Stimulated activated CD4-positive, alpha-beta T cell treated with anti-CD3 and anti-CD28 coated beads, Interleukin-12 subunit alpha, Interleukin-12 subunit beta, amount 100 ng/mL, for 48 hours (primary cell): ENCODE data around the gene BMPR2.
A peak's percentile ranks its signal among the peaks of the same experiment; 100 is the strongest.

Source experiments
- DNase-seq, 3 donors: peaks; one replicate each; pipeline ENCODE4 v3.0.0-alpha.2; 2020; ENCODE audit warnings: low read depth in 2 of 3, low spot score in 1 of 3

BMPR2 gene

DNA sequence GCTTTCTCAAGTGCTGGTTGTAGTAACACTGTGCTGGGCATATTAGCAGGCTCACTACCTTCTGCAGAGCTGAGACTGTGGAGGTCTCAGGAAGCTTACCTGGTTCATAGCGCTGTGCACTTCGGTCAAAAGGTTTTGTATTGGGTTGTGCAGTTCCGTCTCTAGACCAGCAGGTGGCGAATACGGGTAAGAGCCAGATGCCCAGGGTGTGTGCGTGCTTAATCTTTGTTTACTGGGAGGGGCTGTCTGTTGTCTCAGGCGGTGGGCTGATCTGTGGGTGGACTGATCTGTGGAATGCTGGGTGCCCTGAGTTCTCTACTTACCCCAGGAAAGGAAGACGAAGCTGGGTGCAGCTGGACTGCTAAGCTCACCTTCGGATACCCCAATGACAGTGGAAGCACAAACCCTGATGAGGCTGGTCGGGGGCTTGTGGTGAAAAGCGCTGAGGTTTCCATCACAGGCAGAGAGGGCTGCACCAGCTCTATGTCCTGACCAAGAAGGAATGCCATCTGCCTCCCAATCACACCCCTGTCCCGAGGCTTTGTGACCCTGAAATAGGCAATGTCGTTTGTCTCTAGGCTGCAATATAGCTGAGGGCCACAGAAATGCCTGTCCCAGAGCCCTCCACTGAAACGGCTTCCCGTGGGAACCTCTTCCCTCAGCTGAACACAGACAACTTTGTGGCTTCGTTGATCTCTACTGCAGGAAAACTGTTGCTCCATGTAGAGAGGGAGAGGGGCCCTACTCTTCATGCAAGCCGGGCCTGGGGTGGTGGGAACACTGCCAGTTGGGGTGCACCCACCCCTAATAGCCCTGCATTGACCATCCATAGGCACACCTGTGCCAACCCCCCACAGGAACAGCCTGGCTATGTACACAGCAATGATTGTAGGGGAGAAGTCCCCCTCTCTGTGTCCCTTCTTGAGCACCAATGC is 212.8 kb downstream of the BMPR2 start:
- DNase-seq = peak; percentile 43 to 68 (median 45)

DNA sequence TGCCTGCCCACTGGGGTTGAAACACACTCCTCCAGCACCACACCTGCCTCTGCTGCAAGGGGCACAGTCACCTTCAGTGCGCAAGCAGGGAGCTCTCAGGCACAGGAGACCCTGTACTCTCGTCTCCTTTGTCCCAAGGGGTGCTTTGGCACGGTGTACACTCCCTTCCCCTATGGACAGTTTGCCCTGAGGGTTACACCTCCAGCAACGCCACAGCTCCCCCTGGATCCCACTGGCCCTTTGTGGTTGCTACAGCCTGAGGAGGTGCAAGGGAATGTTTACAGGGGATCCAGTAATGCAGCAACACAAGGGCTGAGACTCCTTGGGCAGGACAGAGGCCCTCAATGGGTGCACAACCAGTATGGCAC is 213.4 kb downstream of the BMPR2 start:
- DNase-seq = no peak

DNA sequence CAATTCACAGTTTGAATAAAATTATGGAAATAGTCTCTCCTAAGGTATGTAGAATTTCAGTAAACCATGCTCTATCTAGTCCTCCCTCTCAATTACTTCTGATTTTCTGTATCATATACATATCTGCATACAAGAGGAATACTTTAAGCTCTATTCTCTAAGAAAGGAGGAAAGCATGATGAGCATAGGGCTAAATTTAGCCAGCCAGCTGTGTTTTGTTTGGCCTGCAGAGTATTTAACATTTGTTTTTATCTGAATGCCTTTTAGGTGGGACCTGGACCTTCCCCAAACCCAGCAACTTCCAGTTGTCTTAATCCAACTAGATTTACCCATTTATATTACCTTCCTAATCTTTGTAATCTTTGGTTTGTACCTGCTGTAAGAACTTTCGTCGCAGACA is 216.4 kb downstream of the BMPR2 start:
- DNase-seq = no peak

DNA sequence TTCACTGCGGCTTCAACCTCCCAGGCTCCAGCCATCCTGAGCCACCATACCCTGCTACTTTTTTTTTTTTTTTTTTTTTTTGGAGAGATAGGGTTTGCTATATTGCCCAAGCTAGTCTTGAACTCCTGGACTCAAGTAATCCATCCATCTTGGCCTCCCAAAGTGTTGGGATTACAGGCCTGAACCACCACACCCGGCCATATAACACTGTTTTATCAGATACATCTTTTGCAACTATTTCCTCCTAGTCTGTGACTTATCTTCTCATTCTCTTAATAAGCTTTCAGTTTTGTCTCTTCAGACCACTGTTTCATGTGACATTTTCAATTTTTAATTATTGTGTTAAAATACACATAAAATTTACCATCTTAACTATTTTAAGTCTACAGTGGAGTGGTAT is 223.0 kb downstream of the BMPR2 start:
- DNase-seq = no peak

DNA sequence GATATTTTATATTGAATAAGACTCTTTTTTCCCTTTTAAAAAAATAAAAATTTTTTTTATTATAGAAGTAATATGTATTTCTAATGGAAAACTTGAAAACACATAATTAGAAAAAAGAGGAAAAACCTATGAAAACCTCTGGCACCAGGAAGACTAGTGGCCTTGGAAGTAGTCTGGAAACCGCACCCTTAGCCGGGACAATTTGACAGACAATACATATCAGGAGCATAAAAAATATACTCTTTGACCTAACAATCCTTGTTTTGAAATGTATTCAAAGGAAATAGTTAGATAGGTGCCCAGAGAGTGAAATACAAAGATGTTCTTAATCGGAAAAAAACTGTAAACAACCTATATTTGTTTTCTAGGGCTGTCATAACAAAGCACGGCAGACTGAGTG is 223.8 kb downstream of the BMPR2 start:
- DNase-seq = no peak

DNA sequence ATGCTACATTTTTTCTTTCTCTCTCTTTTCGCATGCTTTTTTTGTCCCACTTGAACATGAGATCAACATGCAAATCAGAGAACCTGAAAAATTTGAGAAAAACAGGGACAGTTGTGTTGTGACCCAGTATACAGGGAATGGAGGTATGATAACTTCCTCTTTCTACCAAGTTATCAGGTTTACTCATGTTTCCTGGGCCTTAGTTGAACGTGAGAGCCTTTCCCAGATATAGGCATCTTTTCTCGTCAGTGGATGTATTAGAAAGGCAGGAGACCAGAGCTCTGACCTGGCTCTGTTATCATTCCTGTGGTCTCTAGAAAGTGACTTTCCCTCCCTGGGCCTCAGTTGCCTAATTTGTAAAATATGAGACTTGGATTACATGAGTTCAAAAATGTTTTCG is 228.6 kb downstream of the BMPR2 start:
- no peak for DNase-seq

DNA sequence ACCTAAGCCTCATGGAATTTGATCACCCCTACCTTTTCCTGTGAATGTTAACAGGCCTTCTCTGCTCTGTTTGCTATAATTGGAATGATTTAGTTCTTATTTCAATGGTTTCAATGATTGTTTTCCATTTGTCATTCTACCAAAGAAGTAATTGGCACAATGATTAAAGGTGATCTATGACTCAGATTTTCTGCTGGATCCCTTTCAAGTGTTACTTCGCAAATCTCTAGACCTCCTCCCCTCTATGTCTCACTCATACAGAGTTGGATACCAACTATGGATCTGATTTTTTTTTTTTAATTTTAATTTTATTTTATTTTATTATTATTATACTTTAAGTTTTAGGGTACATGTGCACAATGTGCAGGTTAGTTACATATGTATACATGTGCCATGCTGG is 229.0 kb downstream of the BMPR2 start:
- DNase-seq = no peak

DNA sequence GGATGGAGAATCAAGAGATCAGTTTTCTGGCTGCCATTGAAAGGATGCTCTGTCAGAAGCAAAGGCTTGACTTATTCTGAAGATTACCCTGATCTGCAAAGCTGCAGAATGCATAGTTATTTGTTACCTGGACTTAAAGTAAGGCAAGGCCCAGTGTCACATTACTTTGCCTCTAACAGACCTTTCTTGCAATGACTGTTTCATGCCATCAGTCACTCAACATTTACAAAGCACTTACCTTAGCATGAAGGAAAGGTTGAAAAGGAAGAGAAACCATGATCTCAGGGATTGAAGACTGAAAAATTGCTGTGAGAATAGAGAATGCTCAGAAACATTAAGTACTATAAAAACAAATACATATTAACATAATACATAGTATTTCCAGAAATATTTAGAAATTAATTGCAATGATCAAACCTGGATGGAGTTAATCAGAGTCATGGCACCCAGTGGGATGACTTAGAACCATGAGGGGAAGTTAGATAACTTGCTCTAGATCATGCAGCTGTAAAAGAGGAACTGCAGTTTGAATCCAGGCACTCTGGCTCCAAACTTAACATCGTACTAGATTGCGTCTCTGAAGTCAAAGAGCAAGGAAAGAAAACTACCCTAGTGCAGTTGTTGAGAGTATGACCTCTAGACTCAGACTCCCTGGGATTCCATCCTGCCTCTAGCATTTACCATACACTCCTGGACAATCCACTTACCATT is 232.2 kb downstream of the BMPR2 start:
- DNase-seq = no peak

DNA sequence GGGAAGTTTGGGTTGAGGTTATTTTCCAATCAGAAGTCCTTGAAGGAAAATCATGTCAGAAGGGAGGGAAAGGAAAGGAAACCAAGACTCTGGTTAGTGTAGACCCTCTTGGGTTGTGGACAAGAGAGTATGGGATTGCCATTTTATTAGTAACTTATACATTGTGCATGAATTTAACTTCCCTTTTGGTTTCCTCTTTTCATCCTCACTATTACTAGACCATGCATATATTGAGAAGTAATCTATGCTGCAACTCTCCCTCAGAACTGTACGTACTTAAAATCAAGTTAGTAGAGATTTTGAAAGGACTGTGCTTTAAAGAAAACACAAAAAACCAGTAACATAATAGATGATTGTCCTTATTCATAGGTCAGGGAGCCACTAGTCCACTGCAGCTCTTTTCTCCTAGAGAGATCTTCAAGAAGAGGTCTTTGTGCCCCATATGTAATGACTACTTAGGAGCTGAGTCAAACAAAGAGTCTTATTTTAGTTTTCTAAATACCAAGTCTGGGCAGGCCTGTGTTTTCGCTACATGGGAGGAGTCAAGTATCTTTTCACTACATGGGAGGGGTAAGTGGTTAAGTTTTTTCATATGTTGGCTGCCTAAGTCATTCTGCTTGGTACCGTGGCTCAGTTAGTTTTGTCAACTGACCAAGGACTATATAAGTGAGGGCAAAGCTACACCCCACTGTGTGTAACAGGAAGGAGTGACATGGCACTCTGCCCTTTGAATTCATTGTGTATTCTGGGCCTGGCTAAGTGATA is 233.4 kb downstream of the BMPR2 start:
- peak in 1 of 3 donors; percentile 10 for DNase-seq

DNA sequence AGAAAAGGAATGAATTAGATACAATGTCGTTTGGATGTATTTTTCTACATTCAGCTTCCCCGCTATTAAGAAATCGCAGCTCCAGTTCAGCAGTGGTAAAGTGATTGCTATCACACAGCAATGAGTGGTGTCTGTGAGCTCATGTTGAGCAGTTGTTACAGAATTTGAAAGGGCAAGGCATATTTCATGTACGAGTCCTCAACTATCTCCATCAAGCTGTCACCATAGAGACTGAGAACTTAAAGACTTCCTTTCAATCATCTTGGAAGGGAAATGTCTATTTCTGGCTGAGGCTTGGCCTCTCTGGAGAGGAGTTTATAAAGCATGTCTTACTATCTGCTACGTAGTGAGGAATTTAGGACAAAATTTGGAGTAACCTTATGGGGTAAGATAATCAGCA is 234.3 kb downstream of the BMPR2 start:
- DNase-seq = no peak

DNA sequence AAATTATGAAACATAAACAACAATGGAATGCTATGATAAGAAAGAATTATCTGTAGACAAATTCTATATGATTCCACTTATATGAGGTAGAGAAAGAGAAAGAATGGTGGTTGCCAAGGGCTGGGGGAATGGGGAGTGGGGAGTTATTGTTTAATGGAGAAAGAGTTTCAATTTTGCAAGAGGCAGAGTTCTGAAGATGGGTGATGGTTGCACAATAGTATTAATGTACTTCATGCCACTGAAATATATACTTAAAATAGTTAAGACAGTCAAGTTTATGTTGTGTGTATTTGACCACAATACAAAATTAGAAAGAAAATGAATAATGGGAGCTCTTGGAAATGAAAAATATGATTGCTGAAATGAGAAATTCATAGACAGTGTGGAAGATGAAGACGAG is 236.0 kb downstream of the BMPR2 start:
- no peak for DNase-seq

DNA sequence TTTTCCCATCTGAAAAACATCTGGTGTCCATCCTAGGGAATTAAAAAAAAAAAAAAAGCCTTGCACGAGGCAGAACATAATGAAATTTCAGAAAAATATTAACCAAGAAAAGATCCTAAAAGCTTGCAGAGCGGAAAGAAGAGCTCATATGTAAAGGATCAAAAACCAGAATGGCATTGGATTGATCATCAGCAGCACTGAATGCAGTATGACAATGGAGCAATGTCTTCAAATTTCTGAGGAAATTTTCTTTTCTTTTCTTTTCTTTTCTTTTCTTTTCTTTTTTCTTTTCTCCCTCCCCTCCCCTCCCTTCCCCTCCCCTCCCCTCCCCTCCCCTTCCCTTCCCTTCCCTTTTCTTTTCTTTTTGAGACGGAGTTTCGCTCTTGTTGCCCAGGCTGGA is 237.4 kb downstream of the BMPR2 start:
- DNase-seq = no peak
